ENCODE measurements around the gene ZCCHC14. TPM values are rescaled to one million over a fixed set of nuclear protein-coding genes. Genes with fewer than 3 reads are reported as not detected.

The ZCCHC14 gene
- total RNA-seq, 1 experiment from 2014 or later, result 6.0 TPM

DNA sequence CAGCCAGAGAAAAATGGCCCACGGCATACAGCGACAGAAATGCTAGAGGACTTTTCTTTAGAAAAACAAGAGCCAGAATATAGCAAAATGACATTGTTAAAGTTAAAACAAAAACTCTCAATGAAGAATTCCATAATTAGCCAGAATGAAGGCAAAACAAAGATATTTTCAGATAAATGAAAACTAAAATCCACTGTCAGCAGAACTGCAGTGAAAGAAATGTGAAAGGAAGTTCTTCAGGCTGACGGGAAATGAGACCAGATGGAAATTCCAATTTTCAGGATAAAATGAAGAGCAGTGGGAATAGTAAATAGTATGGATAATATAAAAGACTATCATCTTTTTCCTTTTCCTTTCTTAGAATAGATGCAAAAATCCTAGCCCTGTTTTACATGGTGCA lies 38.4 kb downstream of the ZCCHC14 start:
- in situ Hi-C loops (cut with HindIII; ENCODE audit: low pct_unique_long_range_greater_than_20kb, low sequenced_read_pairs), result no loop called here
- DNase-seq (ENCODE audit: low read depth, low spot score), result no peak

DNA sequence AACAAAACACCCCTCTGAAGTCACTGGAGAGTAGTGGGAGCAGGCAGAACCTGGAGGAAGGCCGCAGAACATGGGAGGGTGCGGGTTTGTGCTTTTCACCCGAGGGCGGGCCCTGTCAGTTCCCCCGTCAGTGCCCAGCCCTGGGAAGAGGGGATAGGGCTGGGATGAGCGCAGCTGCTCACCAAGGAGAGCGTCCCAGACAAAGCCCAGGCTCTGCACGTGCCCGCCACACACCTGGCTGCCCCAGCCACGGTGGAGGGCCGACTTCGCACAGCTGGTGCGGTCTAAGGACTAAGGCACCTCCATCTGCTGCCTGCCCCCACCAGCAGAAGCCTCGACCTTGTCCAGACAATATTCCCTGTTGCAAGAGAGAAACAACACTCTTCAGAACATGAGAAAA lies 39.5 kb downstream of the ZCCHC14 start:
- no peak for DNase-seq (ENCODE audit: low read depth, low spot score)
- in situ Hi-C loops (cut with HindIII; ENCODE audit: low pct_unique_long_range_greater_than_20kb, low sequenced_read_pairs), result no loop called here

DNA sequence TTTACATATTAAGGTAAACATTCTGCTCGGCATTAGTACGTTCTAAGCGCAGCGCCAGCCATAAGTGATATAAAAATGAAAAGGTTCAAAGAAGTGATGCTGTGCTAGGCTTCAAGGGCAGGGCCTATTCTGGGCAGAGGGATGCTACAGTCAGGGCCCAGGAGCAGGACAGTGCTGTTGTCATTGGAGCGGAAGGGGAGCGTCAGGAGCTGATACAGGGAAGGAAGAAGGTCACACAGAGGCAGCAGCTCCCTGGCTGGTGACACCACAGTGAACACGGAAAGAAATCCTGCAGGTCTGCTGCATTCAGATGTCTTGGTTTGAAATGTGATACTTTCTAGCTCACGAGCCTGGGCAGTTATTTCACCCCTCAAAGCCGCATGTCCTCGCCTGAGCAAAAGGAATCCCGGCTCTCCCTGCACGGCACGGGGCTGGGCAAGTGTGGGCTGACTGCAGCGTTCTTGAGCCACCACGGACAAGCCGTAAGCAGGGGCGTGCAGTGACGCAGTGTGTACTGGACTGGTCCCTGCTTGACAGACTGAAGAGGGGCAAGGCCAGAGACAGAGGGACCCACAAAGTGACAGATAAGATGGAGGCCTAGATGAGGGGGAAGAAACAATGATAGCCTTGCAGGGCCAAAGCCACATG lies 41.1 kb downstream of the ZCCHC14 start:
- in situ Hi-C loops (cut with HindIII; ENCODE audit: low pct_unique_long_range_greater_than_20kb, low sequenced_read_pairs), result no loop called here

DNA sequence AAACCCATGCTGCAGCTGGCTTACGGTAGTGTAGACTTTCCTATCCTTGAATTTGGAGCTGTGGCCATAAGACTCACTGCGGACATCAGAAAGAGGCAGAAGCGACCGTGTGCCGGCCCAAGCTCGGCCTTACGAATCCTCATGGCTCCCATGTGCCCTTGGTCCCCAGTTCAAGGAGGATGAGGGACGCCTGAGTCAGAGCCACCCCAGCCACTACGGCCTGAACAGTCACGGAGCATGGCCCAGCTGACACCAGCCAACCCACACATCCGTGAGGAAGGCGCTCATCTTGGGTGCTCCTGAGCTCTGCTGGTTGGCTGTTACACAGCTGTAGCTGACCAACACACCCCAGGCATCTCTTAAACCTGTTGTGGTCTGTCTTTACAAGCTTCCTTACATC lies 44.0 kb downstream of the ZCCHC14 start:
- no peak for DNase-seq (ENCODE audit: low read depth, low spot score)
- in situ Hi-C loops (cut with HindIII; ENCODE audit: low pct_unique_long_range_greater_than_20kb, low sequenced_read_pairs), result no loop called here

More for the DNA sequence above, 41.1 kb downstream of the ZCCHC14 start:
- DNase-seq (ENCODE audit: low read depth, low spot score), result no peak

DNA sequence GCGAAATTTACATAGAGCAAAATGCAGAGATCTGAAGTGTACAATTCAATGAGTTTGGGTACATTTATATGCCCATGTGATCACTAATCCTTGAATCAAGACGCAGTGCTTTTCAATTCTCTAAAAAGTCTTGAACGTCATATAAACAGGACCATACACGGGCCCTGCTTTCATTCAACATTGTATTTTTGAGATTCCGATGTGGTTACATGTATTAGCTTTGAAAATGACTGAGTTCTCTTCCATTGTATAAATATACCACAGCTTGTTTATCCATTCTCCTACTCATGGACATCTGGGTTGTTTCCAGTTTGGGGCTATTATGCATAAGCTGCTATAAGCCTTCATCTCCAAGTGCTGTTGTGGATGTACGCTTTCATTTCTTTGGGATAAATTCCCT lies 45.5 kb downstream of the ZCCHC14 start:
- no peak for DNase-seq (ENCODE audit: low read depth, low spot score)
- in situ Hi-C loops (cut with HindIII; ENCODE audit: low pct_unique_long_range_greater_than_20kb, low sequenced_read_pairs), result no loop called here

DNA sequence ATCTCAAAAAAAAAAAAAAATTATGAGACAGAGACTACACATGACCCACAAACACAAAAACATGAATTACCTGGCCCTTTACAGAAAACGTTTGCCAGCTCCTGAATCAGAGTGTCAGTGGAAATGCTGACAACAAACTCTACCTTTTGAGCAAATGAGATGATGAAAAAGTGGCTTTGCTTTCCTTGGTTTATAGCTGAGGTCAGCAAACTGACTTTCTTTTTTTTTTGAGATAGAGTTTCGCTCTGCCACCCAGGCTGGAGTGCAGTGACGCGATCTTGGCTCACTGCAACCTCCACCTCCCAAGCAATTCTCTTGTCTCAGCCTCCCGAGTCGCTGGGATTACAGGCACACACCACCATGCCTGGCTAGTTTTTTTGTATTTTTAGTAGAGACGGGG lies 46.3 kb downstream of the ZCCHC14 start:
- DNase-seq (ENCODE audit: low read depth, low spot score), result no peak
- in situ Hi-C loops (cut with HindIII; ENCODE audit: low pct_unique_long_range_greater_than_20kb, low sequenced_read_pairs), result no loop called here

DNA sequence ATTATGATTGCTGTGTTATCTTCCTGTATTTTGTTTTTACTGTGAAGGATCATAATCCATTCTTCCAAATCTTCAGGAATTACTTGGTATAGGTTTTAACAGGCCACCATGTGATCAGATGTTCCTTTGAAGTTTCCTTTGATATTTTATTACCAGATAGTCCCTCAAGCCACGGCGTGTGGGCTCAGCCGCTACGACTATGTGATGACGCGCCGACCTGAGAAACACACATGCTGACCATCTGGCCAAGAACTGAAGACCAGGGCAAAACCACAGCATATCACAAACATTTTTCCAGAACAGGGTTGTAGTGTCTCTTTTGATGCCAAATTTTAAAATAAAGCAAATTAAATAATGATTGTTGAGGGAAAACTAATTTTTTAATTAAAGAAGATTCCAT lies 47.3 kb downstream of the ZCCHC14 start:
- no peak for DNase-seq (ENCODE audit: low read depth, low spot score)
- in situ Hi-C loops (cut with HindIII; ENCODE audit: low pct_unique_long_range_greater_than_20kb, low sequenced_read_pairs), result no loop called here

DNA sequence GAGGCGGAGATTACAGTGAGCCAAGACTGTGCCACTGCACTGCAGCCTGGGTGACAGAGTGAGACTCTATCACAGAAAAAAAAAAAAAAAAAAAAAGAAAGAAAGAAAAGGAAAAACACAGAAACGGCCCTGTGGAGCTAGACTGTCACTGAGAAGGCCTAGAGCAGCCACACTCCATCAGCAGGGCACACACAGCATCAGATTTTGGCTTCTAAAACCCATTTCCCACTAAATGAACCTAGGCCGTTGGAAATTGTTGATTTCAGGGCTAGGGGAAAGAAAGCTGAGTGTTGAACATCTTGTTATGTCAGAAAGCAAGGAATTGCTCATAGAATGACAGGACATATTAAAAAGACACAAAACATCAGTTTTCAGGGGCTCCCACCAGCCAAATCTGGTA lies 48.9 kb downstream of the ZCCHC14 start:
- in situ Hi-C loops (cut with HindIII; ENCODE audit: low pct_unique_long_range_greater_than_20kb, low sequenced_read_pairs), result no loop called here
- DNase-seq (ENCODE audit: low read depth, low spot score), result no peak

DNA sequence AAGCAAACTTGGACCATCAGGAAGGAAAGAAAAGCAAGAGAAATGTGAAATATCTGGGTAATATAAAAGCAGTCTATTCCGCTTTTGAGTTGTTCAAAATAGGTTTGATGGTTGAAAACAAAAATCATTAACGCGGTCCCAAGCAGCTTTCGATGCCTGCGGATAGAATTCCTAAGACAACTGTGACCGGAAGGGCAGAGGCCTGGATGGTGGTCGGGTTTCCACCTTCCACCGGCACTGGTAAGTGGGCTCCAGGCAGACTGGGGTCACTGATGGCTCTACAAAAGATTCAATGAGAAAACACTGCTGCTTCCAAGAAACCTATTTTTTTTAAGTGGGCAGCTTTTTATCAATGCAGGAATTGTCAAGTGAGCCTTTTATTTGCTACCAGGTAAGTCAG lies 49.8 kb downstream of the ZCCHC14 start:
- DNase-seq (ENCODE audit: low read depth, low spot score), result no peak
- in situ Hi-C loops (cut with HindIII; ENCODE audit: low pct_unique_long_range_greater_than_20kb, low sequenced_read_pairs), result no loop called here

DNA sequence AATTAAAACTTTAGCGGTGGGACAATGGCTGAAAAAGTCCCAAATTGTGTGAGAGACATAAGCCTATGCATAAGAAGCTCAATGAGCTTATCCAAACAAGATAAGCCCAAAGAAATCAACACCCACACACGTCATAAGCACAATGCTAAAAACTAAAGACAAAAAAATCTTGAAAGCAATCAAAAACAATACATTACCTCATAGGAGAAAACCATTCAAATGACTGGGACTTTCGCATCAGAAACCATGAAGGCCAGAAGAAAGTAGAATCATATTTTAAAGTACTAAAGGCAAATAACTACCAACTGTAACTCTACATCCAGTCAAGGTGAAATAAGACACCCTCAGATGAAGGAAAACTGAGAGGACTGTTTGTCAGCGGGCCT lies 50.2 kb downstream of the ZCCHC14 start:
- DNase-seq (ENCODE audit: low read depth, low spot score), result no peak
- in situ Hi-C loops (cut with HindIII; ENCODE audit: low pct_unique_long_range_greater_than_20kb, low sequenced_read_pairs), result no loop called here

DNA sequence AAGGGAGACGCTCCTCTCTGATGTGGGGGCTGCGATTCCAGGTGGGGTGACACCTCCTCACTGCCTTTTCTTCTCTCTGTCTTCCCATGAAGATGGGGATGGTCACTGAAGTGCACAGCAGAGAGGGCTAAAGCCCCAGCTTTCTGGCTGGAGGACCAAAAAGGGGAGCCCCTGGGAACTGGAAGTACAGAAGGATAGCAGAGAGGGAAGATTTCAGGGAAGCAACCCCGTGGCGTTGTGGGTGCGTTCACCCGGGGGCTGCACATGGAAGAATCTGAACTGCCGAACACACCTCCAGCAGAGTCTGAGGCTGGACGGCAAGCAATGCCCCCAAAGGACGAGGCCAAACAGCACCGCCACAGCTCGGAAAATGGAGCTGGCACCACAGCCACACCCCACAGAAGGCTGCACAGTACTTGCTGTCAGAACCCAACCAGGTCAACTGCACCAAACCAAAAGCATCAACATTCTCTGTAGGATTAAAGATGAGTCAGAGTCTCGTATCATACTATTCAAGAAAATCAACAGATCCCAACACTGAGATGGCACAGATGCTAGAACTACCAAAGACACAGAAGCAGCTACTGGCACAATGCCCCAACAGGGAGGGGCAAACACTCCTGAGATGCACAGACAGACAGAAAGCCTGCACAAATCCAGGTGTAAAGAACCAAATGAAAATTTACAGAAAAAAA lies 50.8 kb downstream of the ZCCHC14 start:
- in situ Hi-C loops (cut with HindIII; ENCODE audit: low pct_unique_long_range_greater_than_20kb, low sequenced_read_pairs), result no loop called here
- no peak for DNase-seq (ENCODE audit: low read depth, low spot score)

DNA sequence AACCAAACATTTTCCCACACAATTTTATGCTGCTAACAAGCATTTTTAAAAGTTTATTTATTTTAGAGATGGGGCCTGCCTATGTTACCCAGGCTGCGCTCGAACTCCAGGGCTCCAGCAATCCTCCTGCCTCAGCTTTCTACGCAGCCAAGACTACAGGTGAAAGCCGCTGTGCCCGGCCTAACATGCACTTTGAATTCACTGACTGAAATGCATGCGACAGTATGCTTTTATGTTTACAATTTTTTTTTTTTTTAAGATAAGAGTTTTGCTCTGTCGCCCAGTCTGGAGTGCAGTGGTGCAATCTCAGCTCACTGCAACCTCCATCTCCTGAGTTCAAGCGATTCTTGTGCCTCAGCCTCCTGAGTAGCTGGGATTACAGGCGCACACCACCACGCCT lies 52.9 kb downstream of the ZCCHC14 start:
- DNase-seq (ENCODE audit: low read depth, low spot score), result no peak
- in situ Hi-C loops (cut with HindIII; ENCODE audit: low pct_unique_long_range_greater_than_20kb, low sequenced_read_pairs), result no loop called here

DNA sequence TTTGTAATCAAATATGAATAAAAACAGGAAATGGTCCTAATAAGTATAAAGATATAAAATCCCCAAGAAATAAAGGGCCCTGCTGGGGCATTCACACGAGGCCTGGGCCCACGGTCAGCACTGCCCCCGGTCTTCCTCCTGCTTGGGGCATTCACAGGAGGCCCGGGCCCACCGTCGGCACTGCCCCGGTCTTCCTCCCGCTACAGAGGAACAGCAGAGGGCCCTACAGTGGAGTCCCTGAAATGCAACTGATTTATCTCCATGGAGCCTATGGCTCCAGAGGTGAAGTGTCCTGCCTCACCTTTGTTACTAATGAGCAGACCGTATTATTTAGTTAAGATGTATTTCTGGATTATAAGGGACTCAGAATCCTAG lies 54.2 kb downstream of the ZCCHC14 start:
- no peak for DNase-seq (ENCODE audit: low read depth, low spot score)
- in situ Hi-C loops (cut with HindIII; ENCODE audit: low pct_unique_long_range_greater_than_20kb, low sequenced_read_pairs), result no loop called here

DNA sequence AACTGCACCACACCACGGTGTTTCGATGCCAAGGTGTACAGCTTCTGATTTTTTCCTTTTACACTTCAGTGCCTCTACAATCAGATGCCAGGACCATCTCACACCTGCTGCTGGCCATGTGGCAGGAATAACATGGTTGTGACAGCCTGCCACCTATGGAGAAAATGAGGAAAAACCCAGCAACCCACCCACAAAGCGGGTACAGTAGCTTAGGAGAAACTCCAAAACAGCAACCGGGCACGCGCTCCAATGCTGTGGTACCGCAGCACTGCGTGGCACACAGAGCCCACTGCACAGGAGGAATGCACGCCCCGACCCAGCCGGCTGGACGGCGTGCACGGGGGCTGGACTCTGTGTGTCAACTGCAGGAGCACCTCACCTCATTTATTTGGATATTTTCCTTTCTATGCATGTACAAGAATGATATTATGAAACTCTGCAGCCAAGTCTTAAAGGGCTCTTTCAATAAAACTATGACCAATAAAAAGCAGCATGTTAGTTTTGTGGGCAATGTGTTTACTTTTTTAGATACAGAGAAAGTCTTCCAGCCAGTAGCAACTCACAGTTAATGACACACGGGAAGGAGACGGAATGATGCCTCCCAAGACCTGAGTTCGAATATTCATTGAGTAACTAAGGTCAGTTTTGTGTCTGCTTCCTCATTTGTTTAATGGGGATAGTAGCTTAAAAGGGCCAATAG lies 54.8 kb downstream of the ZCCHC14 start:
- in situ Hi-C loops (cut with HindIII; ENCODE audit: low pct_unique_long_range_greater_than_20kb, low sequenced_read_pairs), result no loop called here
- no peak for DNase-seq (ENCODE audit: low read depth, low spot score)

DNA sequence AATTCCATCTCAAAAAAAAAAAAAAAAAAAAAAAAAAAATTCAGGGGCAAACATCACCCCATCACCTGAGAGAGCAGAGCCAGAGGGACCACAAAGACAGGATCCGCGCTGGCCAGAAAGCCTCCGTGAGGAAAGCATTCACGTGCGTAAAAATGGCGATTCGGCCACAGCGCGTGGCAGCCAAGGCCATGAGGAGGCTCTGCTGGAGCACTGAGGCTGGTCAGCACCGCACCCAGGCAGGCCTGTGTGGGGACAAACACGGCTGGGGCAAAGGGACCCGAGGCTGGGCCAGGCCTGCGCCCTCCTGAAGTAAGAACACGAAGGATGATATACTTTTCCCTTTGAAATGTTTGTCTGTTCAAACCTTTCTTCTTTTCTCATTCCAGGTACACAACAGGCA lies 55.5 kb downstream of the ZCCHC14 start:
- in situ Hi-C loops (cut with HindIII; ENCODE audit: low pct_unique_long_range_greater_than_20kb, low sequenced_read_pairs), result no loop called here
- DNase-seq (ENCODE audit: low read depth, low spot score), result no peak

DNA sequence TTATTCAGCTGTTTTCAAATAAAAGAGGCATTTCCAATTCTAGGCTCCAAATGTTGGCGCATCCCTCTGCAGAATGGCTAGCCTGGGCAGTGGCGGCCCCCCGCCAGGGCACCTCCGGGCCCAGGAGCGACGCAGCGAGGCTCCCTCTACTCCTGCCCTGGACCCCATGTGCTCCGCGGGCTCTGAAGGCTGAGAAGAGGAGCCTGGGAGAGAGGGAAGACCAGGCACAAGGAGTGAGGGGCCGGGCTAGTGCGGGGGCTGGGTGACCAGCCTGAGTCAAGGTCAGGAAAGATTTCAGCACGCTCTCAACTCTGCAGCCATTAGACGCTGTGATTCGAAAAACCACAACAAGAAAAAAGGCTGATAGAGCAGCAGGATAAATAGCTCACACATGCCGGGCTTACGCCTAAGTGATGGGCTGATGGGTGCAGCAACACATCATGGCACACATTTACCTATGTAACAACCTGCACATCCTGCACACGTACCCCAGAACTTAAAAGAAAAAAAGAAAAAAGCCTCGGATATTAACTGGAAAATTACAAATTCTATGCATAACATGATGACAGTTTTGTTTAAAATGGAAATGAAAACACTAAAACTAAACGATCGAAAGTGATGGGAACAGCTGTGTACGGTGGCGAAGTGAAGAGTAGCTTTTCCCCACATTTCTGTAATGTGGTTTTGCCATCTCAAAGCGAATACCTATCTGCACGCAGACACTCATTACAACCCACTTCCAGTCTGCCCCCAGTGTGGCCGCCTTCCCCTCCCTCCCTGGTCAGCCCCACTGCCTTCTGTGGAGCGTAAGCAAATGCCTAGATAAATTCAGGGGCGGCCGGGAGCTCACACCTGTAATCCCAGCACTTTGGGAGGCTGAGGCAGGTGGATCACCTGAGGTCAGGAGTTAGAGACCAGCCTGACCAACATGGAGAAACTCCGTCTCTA lies 56.3 kb downstream of the ZCCHC14 start:
- in situ Hi-C loops (cut with HindIII; ENCODE audit: low pct_unique_long_range_greater_than_20kb, low sequenced_read_pairs), result no loop called here
- no peak for DNase-seq (ENCODE audit: low read depth, low spot score)

DNA sequence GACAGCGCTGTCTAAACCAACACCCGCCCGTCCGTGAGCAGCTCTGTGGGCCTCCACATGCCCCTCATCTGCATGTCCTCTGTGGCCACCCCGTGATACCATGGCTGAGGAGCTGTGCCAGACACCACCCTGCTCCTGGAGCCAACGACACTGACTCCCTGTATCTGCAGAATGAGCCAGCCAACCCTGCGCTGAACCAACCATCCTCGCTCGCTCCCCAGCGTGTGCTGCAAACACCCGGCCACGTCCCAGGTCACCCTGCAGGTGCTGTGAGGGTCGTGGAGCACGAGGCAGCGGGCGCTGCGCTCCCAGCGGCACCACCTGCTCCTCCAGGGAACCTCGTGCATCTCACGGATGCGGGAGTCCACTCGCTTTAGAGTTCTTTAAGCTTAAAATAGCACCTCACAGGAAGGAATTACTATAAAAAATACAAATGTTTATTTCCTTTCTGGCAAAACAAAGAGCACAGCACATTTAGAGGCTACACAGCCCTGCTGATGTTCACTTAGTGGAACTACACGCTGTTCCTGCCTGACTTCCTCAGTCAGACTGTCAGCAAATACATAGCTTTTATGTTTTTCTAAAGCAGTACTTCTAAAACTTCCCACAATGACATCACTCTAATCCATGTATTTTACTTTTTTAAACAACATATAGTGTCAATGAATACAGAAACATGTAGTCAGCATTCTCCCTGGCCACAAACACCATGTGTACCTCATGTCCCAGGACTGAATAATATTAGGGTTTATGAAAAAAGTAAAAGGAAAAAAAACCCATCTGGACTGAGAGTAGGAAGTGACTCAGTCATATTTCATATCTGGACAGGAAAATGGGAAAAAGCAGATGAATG lies 57.2 kb downstream of the ZCCHC14 start:
- in situ Hi-C loops (cut with HindIII; ENCODE audit: low pct_unique_long_range_greater_than_20kb, low sequenced_read_pairs), result no loop called here
- no peak for DNase-seq (ENCODE audit: low read depth, low spot score)

Measured in SK-MEL-5 (cell line).